HepG2 (cell line): ENCODE results near the gene FAM83C. TPM values are rescaled to one million over a fixed set of nuclear protein-coding genes. Genes with fewer than 3 reads are reported as not detected.

Experiments used
- BHLHE40 ChIP-seq: IDR thresholded peaks from 2 replicates; pipeline ENCODE4 v1.6.1; 2011; ENCODE audit warnings: low read length, improper control_type of control experiment
- HHEX ChIP-seq: IDR thresholded peaks from 2 replicates; pipeline ENCODE4 v1.6.1; 2016; ENCODE audit warnings: control low read depth
- HOXA9 ChIP-seq: sonication (generic); formaldehyde crosslinking; IDR thresholded peaks from 2 replicates; pipeline ENCODE4 v1.8.1; 2022; ENCODE audit warnings: missing genetic modification reagents, mild to moderate bottlenecking, moderate library complexity, borderline replicate concordance
- MAFK ChIP-seq, 2 experiments: IDR thresholded peaks in 1 of 2; conservative IDR thresholded peaks in 1 of 2; 2 replicates each; pipeline ENCODE4 v1.6.1; 2011; ENCODE audit warnings: improper control_type of control experiment in 2 of 2, low read length in 2 of 2
- PCBP2 ChIP-seq: fragments of 200-400 bp; formaldehyde crosslinking; optimal IDR thresholded peaks from 2 replicates; pipeline ENCODE3; 2018; ENCODE audit warnings: low read length, low read depth; ENCODE audit not compliant: poor library complexity, severe bottlenecking
- POGZ ChIP-seq: sonication (generic); formaldehyde crosslinking; IDR thresholded peaks from 2 replicates; pipeline ENCODE4 v1.4.0; 2020; ENCODE audit warnings: mild to moderate bottlenecking, missing genetic modification reagents
- RELA ChIP-seq: sonication (generic); formaldehyde crosslinking; IDR thresholded peaks from 2 replicates; pipeline ENCODE4 v1.4.0; 2020; ENCODE audit warnings: missing genetic modification reagents
- SALL1 ChIP-seq: sonication (generic); formaldehyde crosslinking; IDR thresholded peaks from 2 replicates; pipeline ENCODE4 v1.8.0; 2022; ENCODE audit warnings: mild to moderate bottlenecking, missing genetic modification reagents
- ZBTB40 ChIP-seq, 2 experiments: fragments of 450-650 bp in 1 of 2; sonication (generic) in 1 of 2; formaldehyde crosslinking in 1 of 2; IDR thresholded peaks; 2 replicates each; pipeline versions ENCODE4 v1.6.1 to v1.8.0; 2016 to 2022; ENCODE audit warnings: antibody characterized with exemption in 1 of 2, mild to moderate bottlenecking in 1 of 2, missing genetic modification reagents in 1 of 2
- ZNF367 ChIP-seq: sonication (generic); formaldehyde crosslinking; IDR thresholded peaks from 2 replicates; pipeline ENCODE4 v1.4.0; 2020; ENCODE audit warnings: missing genetic modification reagents, borderline replicate concordance
- ZNF567 ChIP-seq: sonication (generic); formaldehyde crosslinking; IDR thresholded peaks from 2 replicates; pipeline ENCODE4 v1.8.1; 2023; ENCODE audit warnings: mild to moderate bottlenecking, missing genetic modification reagents, borderline replicate concordance
- ZNF646 ChIP-seq: sonication (generic); formaldehyde crosslinking; IDR thresholded peaks from 2 replicates; pipeline ENCODE4 v1.9.0; 2021; ENCODE audit warnings: mild to moderate bottlenecking, missing genetic modification reagents
- ZSCAN31 ChIP-seq: sonication (generic); formaldehyde crosslinking; IDR thresholded peaks from 2 replicates; pipeline ENCODE4 v1.5.0; 2020; ENCODE audit warnings: low read depth, mild to moderate bottlenecking, missing genetic modification reagents
- polyA plus RNA-seq, 8 experiments: library from polyadenylated mRNA; depleted of rRNA in 3 of 8; stranded (reverse) in 7 of 8; unstranded in 1 of 8; fragments of >200 nt; fragmentation: Illumina TruSeq in 4 of 8; extraction: Trizol in 4 of 8; gene quantifications; 2 replicates each; pipeline versions ENCODE4 v1.2.1 to v1.2.3, GENCODE V29; 2011 to 2016; ENCODE audit warnings: low read depth in 4 of 8, missing spikeins in 1 of 8, mixed read lengths in 1 of 8; ENCODE audit not compliant: insufficient read depth in 1 of 8
- total RNA-seq, 5 experiments: library from RNA; depleted of rRNA; stranded (reverse); fragments of >200 nt; fragmentation: Illumina TruSeq; extraction: Trizol; gene quantifications; 2 replicates each; pipeline ENCODE4 v1.2.3, GENCODE V29; 2016; ENCODE audit warnings: low read depth in 1 of 5

The FAM83C gene
- total and polyA plus RNA-seq, 2 of the 13 experiments (the other 11 are each of a cell fraction or from before 2014, with no cell fraction given) = 0.04 TPM; not detected in 1

- TF ChIP-seq MAFK (conservative IDR thresholded peaks at IDR 0.05 in 1 of 2, IDR thresholded peaks at IDR 0.05 in 1 of 2; ENCODE audit: low read length in 2 of 2) (no peak), ZNF367 (CRISPR knock-in tag) (no peak), POGZ (CRISPR knock-in tag) (no peak), SALL1 (CRISPR knock-in tag) (peak; percentile 13; the same call in 1 of the 2 replicates), HOXA9 (0 out of 2 replicates have a peak, but pooled peaks have one; percentile 8), PCBP2 (no peak), BHLHE40 (peak; percentile 70), ZBTB40 (IDR thresholded peaks at IDR 0.05) (no peak), ZBTB40 (CRISPR knock-in tag; IDR thresholded peaks at IDR 0.05) (peak; percentile 55; the same call in 1 of the 2 replicates), ZSCAN31 (CRISPR knock-in tag) (no peak), ZNF646 (CRISPR knock-in tag) (peak; percentile 37; the same call in 1 of the 2 replicates), RELA (no peak), ZNF567 (peak; percentile 49; the same call in 1 of the 2 replicates), HHEX (CRISPR knock-in tag) (no peak)
Observed at GRCh38 chr20:35283441-35284266, 8.6 kb downstream of the FAM83C start (continued).
